Kidney (tissue), 14 donors: ENCODE data around the gene F7. TPM values are rescaled to one million over a fixed set of nuclear protein-coding genes. Genes with fewer than 3 reads are reported as not detected.

ENCODE experiments used
- DNase-seq, 5 donors: peaks; one replicate each; pipeline ENCODE4 v3.0.0-alpha.2; 2013 to 2020
- FAIRE-seq: peaks from 2 replicates; lab custom pipeline; 2012; peaks lifted over from hg19 to GRCh38; lab: Jason Lieb, UNC
- H3K27ac ChIP-seq, 2 donors: one replicate each; pipeline ENCODE4 v1.7.0; 2013; ENCODE audit warnings: low read depth in 2 of 2, low read length in 2 of 2, inconsistent platforms in 1 of 2
- H3K27me3 ChIP-seq: one replicate; pipeline ENCODE4 v1.7.1; 2013; ENCODE audit warnings: low read length, inconsistent platforms; ENCODE audit not compliant: control insufficient read depth, insufficient read depth
- H3K36me3 ChIP-seq, 3 donors: one replicate each; pipeline versions ENCODE4 v1.7.0 to v1.7.1; 2013; ENCODE audit warnings: low read length in 3 of 3, control low read depth in 1 of 3, inconsistent platforms in 1 of 3; ENCODE audit not compliant: insufficient read depth in 3 of 3, control insufficient read depth in 2 of 3
- H3K4me1 ChIP-seq, 3 donors: one replicate each; pipeline versions ENCODE4 v1.7.0 to v1.7.1; 2013; ENCODE audit warnings: low read length in 3 of 3, inconsistent platforms in 1 of 3, low read depth in 1 of 3; ENCODE audit not compliant: control insufficient read depth in 2 of 3, insufficient read depth in 2 of 3
- H3K4me3 ChIP-seq, 3 donors: one replicate each; pipeline versions ENCODE4 v1.7.0 to v1.8.1; 2013; ENCODE audit warnings: low read length in 3 of 3, control low read depth in 1 of 3, inconsistent platforms in 1 of 3
- H3K9ac ChIP-seq, 3 donors: one replicate each; pipeline versions ENCODE4 v1.7.0 to v1.7.1; 2013; ENCODE audit warnings: low read length in 3 of 3, control low read depth in 1 of 3, inconsistent platforms in 1 of 3
- H3K9me3 ChIP-seq, 3 donors: one replicate each; pipeline versions ENCODE4 v1.7.0 to v1.7.1; 2013; ENCODE audit warnings: low read length in 3 of 3, control low read depth in 1 of 3, inconsistent platforms in 1 of 3; ENCODE audit not compliant: control insufficient read depth in 2 of 3, insufficient read depth in 1 of 3
- intact Hi-C: fragments of 100-400 bp; cut with DNase I; formaldehyde crosslinking; loops from one replicate; pipeline ENCODE4 v1.11.1; 2022
- polyA plus RNA-seq: library from polyadenylated mRNA; stranded (reverse); fragments of 350-450 nt; fragmentation: Illumina TruSeq; extraction: RNeasy Lipid Tissue Mini Kit (QIAGEN cat#74804); gene quantifications from one replicate; pipeline ENCODE4 v1.2.3, GENCODE V29; 2014; ENCODE audit warnings: low read depth, low replicate concordance; ENCODE audit not compliant: insufficient read depth
- total RNA-seq: library from RNA; stranded (reverse); fragmentation: NEBNext Ultra II Directional; extraction: Animal tissue kit (Norgen Biotek cat#: 25700); gene quantifications from one replicate; pipeline ENCODE4 v1.2.1, GENCODE V29; 2021
- TF ChIP-seq, protein P1 (sequence below): IDR thresholded peaks from 3 replicates; pipeline ENCODE4 v1.5.1; 2012; ENCODE audit warnings: mild to moderate bottlenecking, moderate library complexity, borderline replicate concordance; ENCODE audit not compliant: insufficient read depth; ENCODE audit errors: extremely low read depth
- donor health status: control.
- donor health status: control.
- donor health status: control.
- donor health status: control.
- donor health status: control.
- donor health status: DM: yes; HTN: yes; CAD: no.
- donor health status: Normal renal cell carcinoma (clear cell type).

Gene F7
- total and polyA plus RNA-seq, 2 donors from 2014 or later: 0.16 to 0.52 TPM

DNA sequence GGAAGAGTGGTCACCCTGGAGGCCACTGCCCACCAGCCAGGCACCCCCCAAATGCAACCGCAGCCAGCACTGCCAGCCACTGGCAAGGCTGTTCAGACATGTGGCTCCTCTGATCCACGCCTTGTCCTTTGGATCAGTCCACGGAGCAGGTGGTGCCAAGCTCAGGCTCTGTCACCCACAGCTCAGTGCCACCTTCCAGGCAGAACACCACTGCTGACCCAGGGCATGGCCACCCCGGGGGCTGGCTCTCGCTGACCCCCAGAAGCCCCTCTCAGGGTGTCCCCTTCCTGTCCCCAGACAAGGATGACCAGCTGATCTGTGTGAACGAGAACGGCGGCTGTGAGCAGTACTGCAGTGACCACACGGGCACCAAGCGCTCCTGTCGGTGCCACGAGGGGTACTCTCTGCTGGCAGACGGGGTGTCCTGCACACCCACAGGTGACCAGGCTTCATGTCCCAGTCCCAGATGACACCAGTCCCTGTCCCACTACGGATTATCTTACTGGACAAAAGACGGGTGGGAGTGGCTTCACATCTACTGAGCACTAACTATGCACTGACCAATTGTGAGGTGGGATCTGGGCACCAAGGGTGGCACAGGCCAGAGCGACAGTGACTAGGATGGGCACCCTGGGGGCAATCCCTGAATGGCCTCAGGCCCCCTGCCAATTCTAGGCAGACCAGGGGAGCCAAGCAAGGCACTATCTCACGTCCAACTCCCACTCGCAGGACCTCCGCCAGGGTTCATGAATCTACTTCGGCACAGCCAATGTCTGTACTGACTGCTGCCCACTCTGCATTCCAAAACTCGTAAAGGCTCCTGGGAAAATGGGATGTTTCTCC lies 10.0 kb downstream of the F7 start:
- TF ChIP-seq, protein P1, sequence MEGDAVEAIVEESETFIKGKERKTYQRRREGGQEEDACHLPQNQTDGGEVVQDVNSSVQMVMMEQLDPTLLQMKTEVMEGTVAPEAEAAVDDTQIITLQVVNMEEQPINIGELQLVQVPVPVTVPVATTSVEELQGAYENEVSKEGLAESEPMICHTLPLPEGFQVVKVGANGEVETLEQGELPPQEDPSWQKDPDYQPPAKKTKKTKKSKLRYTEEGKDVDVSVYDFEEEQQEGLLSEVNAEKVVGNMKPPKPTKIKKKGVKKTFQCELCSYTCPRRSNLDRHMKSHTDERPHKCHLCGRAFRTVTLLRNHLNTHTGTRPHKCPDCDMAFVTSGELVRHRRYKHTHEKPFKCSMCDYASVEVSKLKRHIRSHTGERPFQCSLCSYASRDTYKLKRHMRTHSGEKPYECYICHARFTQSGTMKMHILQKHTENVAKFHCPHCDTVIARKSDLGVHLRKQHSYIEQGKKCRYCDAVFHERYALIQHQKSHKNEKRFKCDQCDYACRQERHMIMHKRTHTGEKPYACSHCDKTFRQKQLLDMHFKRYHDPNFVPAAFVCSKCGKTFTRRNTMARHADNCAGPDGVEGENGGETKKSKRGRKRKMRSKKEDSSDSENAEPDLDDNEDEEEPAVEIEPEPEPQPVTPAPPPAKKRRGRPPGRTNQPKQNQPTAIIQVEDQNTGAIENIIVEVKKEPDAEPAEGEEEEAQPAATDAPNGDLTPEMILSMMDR: no peak
- no peak overlapping the region for H3K4me3 ChIP-seq
- H3K4me1 ChIP-seq: no peaks in the 10 kb centered on the region
- H3K27me3 ChIP-seq: no peaks in the 10 kb centered on the region
- FAIRE-seq: no peak
- no peaks in the 10 kb centered on the region for H3K9me3 ChIP-seq
- H3K27ac ChIP-seq: no peak overlapping the region
- peak in 2 of 5 donors; percentile 22 to 44 for DNase-seq
- no peaks in the 10 kb centered on the region for H3K36me3 ChIP-seq
- intact Hi-C loops: no loop called here
- no peak overlapping the region for H3K9ac ChIP-seq

GRCh38 chr13:113116206-113116800 lies 10.7 kb downstream of the F7 start:
- Histone ChIP-seq H3K36me3 (no peaks in the 10 kb centered on the region), H3K9me3 (no peaks in the 10 kb centered on the region), H3K4me1 (no peaks in the 10 kb centered on the region), H3K4me3 (no peak overlapping the region), H3K9ac (no peak overlapping the region), H3K27me3 (no peaks in the 10 kb centered on the region), H3K27ac (no peak overlapping the region)
- TF ChIP-seq, protein P1: no peak
- DNase-seq (peak in 2 of 5 donors; percentile 18 to 53), FAIRE-seq (no peak)
- intact Hi-C loops: no loop called here

- Histone ChIP-seq H3K9me3 (no peaks in the 10 kb centered on the region), H3K4me3 (no peak overlapping the region), H3K4me1 (no peaks in the 10 kb centered on the region), H3K36me3 (no peaks in the 10 kb centered on the region), H3K27me3 (no peaks in the 10 kb centered on the region), H3K9ac (no peak overlapping the region), H3K27ac (no peak overlapping the region)
- intact Hi-C loops: no loop called here
- DNase-seq: peak in 2 of 5 donors; percentile 15 to 35
- TF ChIP-seq, protein P1: no peak
- FAIRE-seq: no peak
These were observed 11.3 kb downstream of the F7 start for GRCh38 chr13:113116871-113117271.
